Lung (tissue), 12 donors: Measurements from ENCODE around the gene PCSK9. TPM values are rescaled to one million over a fixed set of nuclear protein-coding genes. Genes with fewer than 3 reads are reported as not detected.

Experiments
- ATAC-seq: fragments of 200-7000 bp; cut with Tn5 transposase; one replicate; pipeline ENCODE4 v1.9.1; 2020; ENCODE audit warnings: moderate number of reproducible peaks; ENCODE audit not compliant: insufficient read depth, low FRiP score
- DNase-seq, 3 donors: peaks; one replicate each; pipeline ENCODE4 v3.0.0-alpha.2; 2013 to 2017
- H3K27ac ChIP-seq, 2 donors: one replicate each; pipeline ENCODE4 v1.5.1; 2013; ENCODE audit warnings: mild to moderate bottlenecking in 2 of 2, moderate library complexity in 2 of 2, control low read depth in 1 of 2, inconsistent platforms in 1 of 2, low read depth in 1 of 2, low read length in 1 of 2
- H3K27me3 ChIP-seq, 3 donors: one replicate each; pipeline ENCODE4 v1.5.1; 2013; ENCODE audit warnings: low read length in 2 of 3; ENCODE audit not compliant: control insufficient read depth in 3 of 3, insufficient read depth in 3 of 3
- H3K36me3 ChIP-seq, 4 donors: one replicate each; pipeline ENCODE4 v1.5.1; 2013; ENCODE audit warnings: low read length in 4 of 4, mild to moderate bottlenecking in 1 of 4, moderate library complexity in 1 of 4; ENCODE audit not compliant: control insufficient read depth in 4 of 4, insufficient read depth in 4 of 4
- H3K4me1 ChIP-seq, 5 donors: one replicate each; pipeline ENCODE4 v1.5.1; 2013; ENCODE audit warnings: low read length in 5 of 5, mild to moderate bottlenecking in 2 of 5, moderate library complexity in 1 of 5; ENCODE audit not compliant: control insufficient read depth in 5 of 5, insufficient read depth in 5 of 5
- H3K4me3 ChIP-seq: one replicate; pipeline ENCODE4 v1.5.1; 2013; ENCODE audit warnings: mild to moderate bottlenecking, control low read depth, moderate library complexity
- H3K9ac ChIP-seq, 2 donors: one replicate each; pipeline ENCODE4 v1.5.1; 2013; ENCODE audit warnings: low read length in 2 of 2, control low read depth in 1 of 2; ENCODE audit not compliant: insufficient read depth in 1 of 2
- H3K9me3 ChIP-seq, 4 donors: one replicate each; pipeline ENCODE4 v1.5.1; 2013; ENCODE audit warnings: low read length in 3 of 4, mild to moderate bottlenecking in 1 of 4, moderate library complexity in 1 of 4; ENCODE audit not compliant: control insufficient read depth in 4 of 4, insufficient read depth in 3 of 4
- WGBS, 2 donors: extraction: QIAGEN DNeasy Blood & Tissue Kit; methylation state at CpG; one replicate each; pipeline ENCODE4 v1.1.7; 2013; 5-methylcytosine and 5-hydroxymethylcytosine counted together
- polyA plus RNA-seq, 2 donors: library from polyadenylated mRNA; stranded (reverse); fragments of 200-250 nt; gene quantifications; one replicate each; pipeline ENCODE4 v1.2.1, GENCODE V29; 2013
- total RNA-seq, 2 donors: library from RNA; depleted of rRNA in 1 of 2; stranded (reverse); fragments of >200 nt in 1 of 2; gene quantifications; one replicate each; pipeline ENCODE4 v1.2.1, GENCODE V29; 2014 to 2021
- TF ChIP-seq, protein P1 (sequence below): IDR thresholded peaks from 2 replicates; pipeline ENCODE4 v1.5.1; 2012; ENCODE audit warnings: mild to moderate bottlenecking; ENCODE audit errors: control extremely low read depth, extremely low read depth
- donor health status: control.
- donor health status: control.
- donor health status: Bipolar disorder and iron deficiency.
- donor health status: healthy.
- donor health status: DM: yes; HTN: yes; CAD: no.

PCSK9 gene
- total and polyA plus RNA-seq, 4 donors: 13.0 to 47.2 (median 21.0) TPM

GRCh38 chr1:55055951-55056631, 16.7 kb downstream of the PCSK9 start:
- H3K4me1 ChIP-seq: no peaks in the 10 kb centered on the region
- no peak overlapping the region for H3K27ac ChIP-seq
- TF ChIP-seq, protein P1, sequence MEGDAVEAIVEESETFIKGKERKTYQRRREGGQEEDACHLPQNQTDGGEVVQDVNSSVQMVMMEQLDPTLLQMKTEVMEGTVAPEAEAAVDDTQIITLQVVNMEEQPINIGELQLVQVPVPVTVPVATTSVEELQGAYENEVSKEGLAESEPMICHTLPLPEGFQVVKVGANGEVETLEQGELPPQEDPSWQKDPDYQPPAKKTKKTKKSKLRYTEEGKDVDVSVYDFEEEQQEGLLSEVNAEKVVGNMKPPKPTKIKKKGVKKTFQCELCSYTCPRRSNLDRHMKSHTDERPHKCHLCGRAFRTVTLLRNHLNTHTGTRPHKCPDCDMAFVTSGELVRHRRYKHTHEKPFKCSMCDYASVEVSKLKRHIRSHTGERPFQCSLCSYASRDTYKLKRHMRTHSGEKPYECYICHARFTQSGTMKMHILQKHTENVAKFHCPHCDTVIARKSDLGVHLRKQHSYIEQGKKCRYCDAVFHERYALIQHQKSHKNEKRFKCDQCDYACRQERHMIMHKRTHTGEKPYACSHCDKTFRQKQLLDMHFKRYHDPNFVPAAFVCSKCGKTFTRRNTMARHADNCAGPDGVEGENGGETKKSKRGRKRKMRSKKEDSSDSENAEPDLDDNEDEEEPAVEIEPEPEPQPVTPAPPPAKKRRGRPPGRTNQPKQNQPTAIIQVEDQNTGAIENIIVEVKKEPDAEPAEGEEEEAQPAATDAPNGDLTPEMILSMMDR: no peak
- 89 to 94% methylated on average over 37 to 42 of the region's 42 CpGs for WGBS, 2 donors
- H3K36me3 ChIP-seq: peaks cover 0 to 4% (median 0%) of the 10 kb centered on the region in 4 donors
- no peaks in the 10 kb centered on the region for H3K27me3 ChIP-seq
- no peak for DNase-seq
- no peak overlapping the region for H3K4me3 ChIP-seq
- ATAC-seq: no peak
- H3K9me3 ChIP-seq: peaks cover 0 to 2% (median 0%) of the 10 kb centered on the region in 4 donors
- no peak overlapping the region for H3K9ac ChIP-seq

DNA sequence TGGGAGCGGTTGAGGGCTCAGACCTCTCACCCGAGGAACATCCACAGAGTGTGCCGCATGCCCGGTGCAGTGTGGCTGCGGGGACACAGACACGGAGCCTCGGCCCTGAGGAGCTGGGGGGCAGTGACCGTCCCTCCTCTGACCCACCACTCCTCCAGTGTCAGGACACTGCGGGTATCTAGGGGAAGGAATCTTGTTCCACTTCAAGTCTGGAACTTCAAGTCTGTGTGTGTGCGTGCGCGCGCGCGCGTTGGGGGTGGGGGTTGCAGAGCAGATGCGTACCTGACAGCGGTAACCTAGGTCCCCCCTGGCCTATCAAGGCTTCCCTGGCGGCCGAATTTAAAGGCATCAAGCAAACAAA, 17.3 kb downstream of the PCSK9 start:
- ATAC-seq (no peak), DNase-seq (no peak)
- Histone ChIP-seq H3K4me1 (no peaks in the 10 kb centered on the region), H3K4me3 (no peak overlapping the region), H3K36me3 (peaks cover 0 to 4% (median 0%) of the 10 kb centered on the region in 4 donors), H3K9ac (no peak overlapping the region), H3K27me3 (no peaks in the 10 kb centered on the region), H3K9me3 (peaks cover 0 to 2% (median 0%) of the 10 kb centered on the region in 4 donors), H3K27ac (no peak overlapping the region)
- TF ChIP-seq, protein P1: no peak
- WGBS, 2 donors: 94 to 97% methylated on average over 20 of the region's 20 CpGs

- Histone ChIP-seq H3K36me3 (peaks cover 0 to 4% (median 0%) of the 10 kb centered on the region in 4 donors), H3K4me3 (no peak overlapping the region), H3K9me3 (peaks cover 0 to 2% (median 0%) of the 10 kb centered on the region in 4 donors), H3K9ac (no peak overlapping the region), H3K27me3 (no peaks in the 10 kb centered on the region), H3K4me1 (no peaks in the 10 kb centered on the region), H3K27ac (no peak overlapping the region)
- WGBS, 2 donors: 89 to 94% methylated on average over 15 of the region's 15 CpGs
- DNase-seq (no peak), ATAC-seq (no peak)
- TF ChIP-seq, protein P1: no peak
Measured at GRCh38 chr1:55057270-55057955, 18.1 kb downstream of the PCSK9 start.
